ENCODE data around the gene GPATCH1. TPM values are rescaled to one million over a fixed set of nuclear protein-coding genes. Genes with fewer than 3 reads are reported as not detected.
A peak's percentile ranks its signal among the peaks of the same experiment; 100 is the strongest.

The GPATCH1 gene
- total and polyA plus RNA-seq, 12 donors = 4.6 to 11.6 (median 6.8) TPM

GRCh38 chr19:33132425-33132824 lies 51.4 kb downstream of the GPATCH1 start:
- H3K9me3 ChIP-seq (replicated peaks in 1 of 3) = no peaks in the 10 kb centered on the region
- DNase-seq = no peak
- H3K4me3 ChIP-seq = no peak overlapping the region
- no peak overlapping the region for H3K27ac ChIP-seq
- peaks cover 0 to 11% of the 10 kb centered on the region in 2 donors for H3K36me3 ChIP-seq (replicated peaks in 1 of 2)
- WGBS, 4 donors = 78 to 87% (median 84%) methylated on average over 8 to 15 of the region's 15 CpGs
- H3K27me3 ChIP-seq = no peaks in the 10 kb centered on the region
- peaks cover 0 to 11% of the 10 kb centered on the region in 2 donors for H3K4me1 ChIP-seq (replicated peaks in 1 of 2)
- TF ChIP-seq POLR2A (IDR thresholded peaks at IDR 0.05) (no peak), CTCF (IDR thresholded peaks at IDR 0.05) (no peak)
- intact Hi-C loops (cut with DNase I) = no loop called here

- peaks cover 0 to 5% of the 10 kb centered on the region in 2 donors for H3K36me3 ChIP-seq (replicated peaks in 1 of 2)
- no peaks in the 10 kb centered on the region for H3K9me3 ChIP-seq (replicated peaks in 1 of 3)
- H3K4me3 ChIP-seq = no peak overlapping the region
- 23 to 30% (median 28%) methylated on average over 11 to 13 of the region's 13 CpGs for WGBS, 4 donors
- H3K27ac ChIP-seq = no peak overlapping the region
- TF ChIP-seq POLR2A (IDR thresholded peaks at IDR 0.05) = no peak
- TF ChIP-seq CTCF (IDR thresholded peaks at IDR 0.05) = peak in 1 of 6 experiments; percentile 3
- no peaks in the 10 kb centered on the region for H3K27me3 ChIP-seq
- H3K4me1 ChIP-seq (replicated peaks in 1 of 2) = peaks cover 0 to 11% of the 10 kb centered on the region in 2 donors
- intact Hi-C loops (cut with DNase I) = no loop called here
- peak; percentile 32 to 81 (median 53) for DNase-seq
These were observed 52.6 kb downstream of the GPATCH1 start for GRCh38 chr19:33133438-33134031.

- intact Hi-C loops (cut with DNase I) = no loop called here
- H3K36me3 ChIP-seq (replicated peaks in 1 of 2) = peaks cover 0 to 5% of the 10 kb centered on the region in 2 donors
- no peak overlapping the region for H3K4me3 ChIP-seq
- no peak for DNase-seq
- WGBS, 4 donors = 21 to 43% (median 24%) methylated on average over 11 to 38 of the region's 38 CpGs
- H3K4me1 ChIP-seq (replicated peaks in 1 of 2) = peaks cover 0 to 11% of the 10 kb centered on the region in 2 donors
- TF ChIP-seq POLR2A (IDR thresholded peaks at IDR 0.05) (no peak), CTCF (IDR thresholded peaks at IDR 0.05) (no peak)
- no peak overlapping the region for H3K27ac ChIP-seq
- H3K9me3 ChIP-seq (replicated peaks in 1 of 3) = no peaks in the 10 kb centered on the region
- H3K27me3 ChIP-seq = no peaks in the 10 kb centered on the region
These were observed 53.6 kb downstream of the GPATCH1 start for GRCh38 chr19:33134571-33135041.

GRCh38 chr19:33139165-33139564 lies 58.2 kb downstream of the GPATCH1 start:
- Histone ChIP-seq H3K9me3 (replicated peaks in 1 of 3) (no peaks in the 10 kb centered on the region), H3K27me3 (no peaks in the 10 kb centered on the region)
- WGBS, 4 donors = 64 to 74% (median 68%) methylated on average over 3 to 4 of the region's 4 CpGs

More at GRCh38 chr19:33139165-33139564, 58.2 kb downstream of the GPATCH1 start:
- Histone ChIP-seq H3K27ac (no peak overlapping the region), H3K4me1 (replicated peaks in 1 of 2) (no peaks in the 10 kb centered on the region), H3K36me3 (replicated peaks in 1 of 2) (no peaks in the 10 kb centered on the region), H3K4me3 (no peak overlapping the region)
- DNase-seq = no peak
- no peak for TF ChIP-seq CTCF (IDR thresholded peaks at IDR 0.05)
- no peak for TF ChIP-seq POLR2A (IDR thresholded peaks at IDR 0.05)
- intact Hi-C loops (cut with DNase I) = no loop called here
